Measurements from ENCODE around the gene FMO3.

GRCh38 chr1:171048014-171048413, 42.7 kb upstream of the FMO3 start:
- TF ChIP-seq, protein P1, sequence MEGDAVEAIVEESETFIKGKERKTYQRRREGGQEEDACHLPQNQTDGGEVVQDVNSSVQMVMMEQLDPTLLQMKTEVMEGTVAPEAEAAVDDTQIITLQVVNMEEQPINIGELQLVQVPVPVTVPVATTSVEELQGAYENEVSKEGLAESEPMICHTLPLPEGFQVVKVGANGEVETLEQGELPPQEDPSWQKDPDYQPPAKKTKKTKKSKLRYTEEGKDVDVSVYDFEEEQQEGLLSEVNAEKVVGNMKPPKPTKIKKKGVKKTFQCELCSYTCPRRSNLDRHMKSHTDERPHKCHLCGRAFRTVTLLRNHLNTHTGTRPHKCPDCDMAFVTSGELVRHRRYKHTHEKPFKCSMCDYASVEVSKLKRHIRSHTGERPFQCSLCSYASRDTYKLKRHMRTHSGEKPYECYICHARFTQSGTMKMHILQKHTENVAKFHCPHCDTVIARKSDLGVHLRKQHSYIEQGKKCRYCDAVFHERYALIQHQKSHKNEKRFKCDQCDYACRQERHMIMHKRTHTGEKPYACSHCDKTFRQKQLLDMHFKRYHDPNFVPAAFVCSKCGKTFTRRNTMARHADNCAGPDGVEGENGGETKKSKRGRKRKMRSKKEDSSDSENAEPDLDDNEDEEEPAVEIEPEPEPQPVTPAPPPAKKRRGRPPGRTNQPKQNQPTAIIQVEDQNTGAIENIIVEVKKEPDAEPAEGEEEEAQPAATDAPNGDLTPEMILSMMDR (IDR thresholded peaks at IDR 0.05): no peak
- no peak for TF ChIP-seq POLR2A (IDR thresholded peaks at IDR 0.05)
